Measurements from ENCODE around the gene ZNF92.

ZNF92 gene

GRCh38 chr7:65429642-65430343 is 56.1 kb downstream of the ZNF92 start:
- TF ChIP-seq, protein P1, sequence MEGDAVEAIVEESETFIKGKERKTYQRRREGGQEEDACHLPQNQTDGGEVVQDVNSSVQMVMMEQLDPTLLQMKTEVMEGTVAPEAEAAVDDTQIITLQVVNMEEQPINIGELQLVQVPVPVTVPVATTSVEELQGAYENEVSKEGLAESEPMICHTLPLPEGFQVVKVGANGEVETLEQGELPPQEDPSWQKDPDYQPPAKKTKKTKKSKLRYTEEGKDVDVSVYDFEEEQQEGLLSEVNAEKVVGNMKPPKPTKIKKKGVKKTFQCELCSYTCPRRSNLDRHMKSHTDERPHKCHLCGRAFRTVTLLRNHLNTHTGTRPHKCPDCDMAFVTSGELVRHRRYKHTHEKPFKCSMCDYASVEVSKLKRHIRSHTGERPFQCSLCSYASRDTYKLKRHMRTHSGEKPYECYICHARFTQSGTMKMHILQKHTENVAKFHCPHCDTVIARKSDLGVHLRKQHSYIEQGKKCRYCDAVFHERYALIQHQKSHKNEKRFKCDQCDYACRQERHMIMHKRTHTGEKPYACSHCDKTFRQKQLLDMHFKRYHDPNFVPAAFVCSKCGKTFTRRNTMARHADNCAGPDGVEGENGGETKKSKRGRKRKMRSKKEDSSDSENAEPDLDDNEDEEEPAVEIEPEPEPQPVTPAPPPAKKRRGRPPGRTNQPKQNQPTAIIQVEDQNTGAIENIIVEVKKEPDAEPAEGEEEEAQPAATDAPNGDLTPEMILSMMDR (IDR thresholded peaks at IDR 0.05; ENCODE audit: low read depth, low read length), result no peak
- no peak overlapping the region for H3K4me3 ChIP-seq (ENCODE audit: low read depth, low read length)

DNA sequence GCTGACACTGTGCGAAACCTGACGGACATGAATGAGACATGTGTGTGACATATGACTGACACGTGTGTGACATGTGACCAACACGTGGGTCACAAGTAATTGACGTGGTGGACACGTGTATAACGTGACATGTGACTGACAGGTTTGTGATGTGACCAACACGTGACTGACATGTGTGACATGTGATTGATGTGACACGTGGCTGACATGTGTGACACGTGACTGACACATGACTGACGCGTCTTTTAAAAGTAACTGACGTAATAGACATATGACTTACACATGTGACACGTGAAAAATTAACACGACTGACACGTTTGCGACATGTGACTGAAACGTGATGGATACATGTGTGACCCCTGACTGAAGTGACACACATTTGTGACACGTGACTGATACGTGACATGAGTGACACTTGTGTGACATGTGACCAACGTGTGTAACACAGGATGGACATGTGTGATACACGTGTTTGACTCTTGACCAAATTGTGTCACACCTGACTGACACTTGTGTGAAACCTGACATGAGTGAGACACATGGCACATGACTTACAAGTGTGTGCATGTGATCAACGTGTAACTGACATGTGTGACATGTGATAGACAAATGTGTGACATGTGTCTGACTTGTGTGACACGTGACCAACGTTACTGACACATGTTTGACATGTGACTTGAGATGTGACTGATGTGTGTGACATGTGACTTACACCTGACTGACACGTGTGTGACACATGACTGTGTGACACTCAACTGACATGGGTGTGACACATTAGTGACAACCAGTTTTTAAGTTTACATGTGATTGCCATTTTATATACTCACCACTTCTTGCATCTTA is 56.9 kb downstream of the ZNF92 start:
- TF ChIP-seq, protein P1 (IDR thresholded peaks at IDR 0.05; ENCODE audit: low read depth, low read length), result no peak
- H3K4me3 ChIP-seq (ENCODE audit: low read depth, low read length), result no peak overlapping the region

DNA sequence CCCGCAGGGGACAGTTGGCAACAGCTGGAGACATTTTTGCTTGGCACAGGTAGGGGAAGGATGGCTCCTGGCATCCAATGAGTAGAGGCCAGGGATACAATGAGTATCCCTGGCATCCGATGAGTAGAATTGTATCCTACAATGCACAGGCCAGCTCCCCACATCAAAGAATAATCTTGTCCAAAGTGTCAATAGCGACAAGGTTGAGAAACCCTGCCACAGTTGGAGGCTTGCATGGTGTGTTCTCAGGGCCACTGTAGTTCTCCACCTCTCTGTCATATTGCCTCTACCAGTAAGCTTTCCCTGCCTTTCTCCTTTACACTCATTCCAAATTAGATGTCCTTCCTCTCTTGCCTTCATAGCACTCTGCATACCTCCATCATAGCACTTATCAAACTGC is 60.7 kb downstream of the ZNF92 start:
- TF ChIP-seq, protein P1 (IDR thresholded peaks at IDR 0.05; ENCODE audit: low read depth, low read length), result no peak
- H3K4me3 ChIP-seq (ENCODE audit: low read depth, low read length), result no peak overlapping the region

DNA sequence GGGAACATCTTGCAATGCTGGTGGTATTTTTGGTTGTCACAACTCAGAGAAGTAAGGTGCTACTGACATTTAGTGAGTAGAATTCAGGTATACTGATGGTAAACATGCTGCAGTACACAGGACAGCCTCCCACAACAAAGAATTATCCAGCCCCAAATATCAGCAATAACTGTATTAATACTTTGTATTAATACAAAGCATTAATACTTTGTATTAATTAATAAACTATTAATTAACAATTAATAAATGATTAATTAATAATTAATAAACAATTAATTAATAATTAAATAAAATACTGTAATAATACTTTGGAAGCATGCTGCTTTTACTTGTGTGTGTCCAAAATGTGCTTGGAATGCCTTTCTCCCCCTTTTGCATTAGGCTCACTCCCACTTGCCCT is 62.5 kb downstream of the ZNF92 start:
- TF ChIP-seq, protein P1 (IDR thresholded peaks at IDR 0.05; ENCODE audit: low read depth, low read length), result no peak
- H3K4me3 ChIP-seq (ENCODE audit: low read depth, low read length), result no peak overlapping the region

DNA sequence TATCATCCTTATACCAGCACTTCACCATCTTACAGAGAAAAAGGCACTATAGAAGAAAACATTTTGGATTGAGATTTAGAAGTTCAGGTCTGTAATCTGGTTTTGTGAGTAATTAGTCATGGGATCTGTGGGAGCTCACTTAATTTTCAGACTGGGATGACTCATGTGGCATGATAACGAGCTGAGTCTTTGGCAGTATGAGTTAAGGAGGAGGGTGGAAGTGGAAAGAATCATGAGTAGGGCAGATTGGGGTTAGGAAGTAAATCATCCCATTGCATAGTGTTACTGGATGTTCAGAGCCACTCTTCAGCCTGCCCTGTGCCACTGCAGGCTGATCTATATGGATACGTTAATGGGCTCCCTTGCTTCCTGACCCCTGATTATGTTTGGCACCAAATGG is 64.9 kb downstream of the ZNF92 start:
- TF ChIP-seq, protein P1 (IDR thresholded peaks at IDR 0.05; ENCODE audit: low read depth, low read length), result no peak
- H3K4me3 ChIP-seq (ENCODE audit: low read depth, low read length), result no peak overlapping the region

GRCh38 chr7:65441010-65441409 is 67.4 kb downstream of the ZNF92 start:
- TF ChIP-seq, protein P1 (IDR thresholded peaks at IDR 0.05; ENCODE audit: low read depth, low read length), result no peak

More at GRCh38 chr7:65441010-65441409, 67.4 kb downstream of the ZNF92 start:
- H3K4me3 ChIP-seq (ENCODE audit: low read depth, low read length), result no peak overlapping the region

All from WI38 (cell line).